Activated CD8-positive, alpha-beta memory T cell treated with anti-CD3 and anti-CD28 coated beads for 48 hours (primary cell): ENCODE measurements around the gene RALGPS2.

Experiments used
- DNase-seq, 3 experiments: peaks; one replicate each; pipeline ENCODE4 v3.0.0-alpha.2; 2020; ENCODE audit warnings: low read depth in 2 of 3, low spot score in 2 of 3

RALGPS2 gene

DNA sequence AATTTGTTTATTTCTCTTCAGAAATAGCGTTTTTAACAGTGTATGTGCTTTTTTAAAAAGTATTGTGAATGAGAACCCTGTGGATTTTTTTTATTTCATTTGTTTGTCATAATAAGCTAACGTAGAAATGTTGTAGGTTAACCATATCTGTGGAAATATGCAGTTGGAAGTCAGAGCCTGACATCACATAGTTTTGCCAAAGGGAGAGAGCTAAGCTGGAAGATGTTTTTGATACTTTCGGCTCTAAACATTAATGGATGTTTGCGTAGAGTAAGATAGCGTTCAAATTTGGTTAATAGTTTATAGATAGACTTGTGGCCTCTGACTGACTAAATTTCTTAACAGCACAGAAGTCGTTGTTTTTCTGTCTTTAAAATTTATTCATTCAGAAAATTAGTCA, 193.3 kb downstream of the RALGPS2 start:
- DNase-seq = no peak

DNA sequence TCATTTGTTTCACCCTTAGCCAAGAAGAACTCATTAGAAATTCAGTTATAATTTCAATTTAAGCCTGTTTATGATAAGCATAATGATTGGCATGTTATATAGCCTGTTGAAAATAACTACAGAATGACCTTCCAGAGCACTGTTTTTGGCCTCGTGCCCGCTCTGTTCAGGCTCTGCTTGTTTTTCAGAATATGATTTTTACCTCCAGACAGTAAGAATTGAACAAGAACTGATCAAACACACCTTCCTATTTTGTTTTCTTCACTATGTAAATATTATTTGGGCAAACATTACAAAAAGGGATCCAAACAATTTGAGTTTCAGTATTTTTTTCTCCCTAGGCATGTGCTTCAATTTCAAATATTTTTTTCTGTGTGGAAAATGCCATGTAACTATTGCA, 193.9 kb downstream of the RALGPS2 start:
- DNase-seq = no peak

DNA sequence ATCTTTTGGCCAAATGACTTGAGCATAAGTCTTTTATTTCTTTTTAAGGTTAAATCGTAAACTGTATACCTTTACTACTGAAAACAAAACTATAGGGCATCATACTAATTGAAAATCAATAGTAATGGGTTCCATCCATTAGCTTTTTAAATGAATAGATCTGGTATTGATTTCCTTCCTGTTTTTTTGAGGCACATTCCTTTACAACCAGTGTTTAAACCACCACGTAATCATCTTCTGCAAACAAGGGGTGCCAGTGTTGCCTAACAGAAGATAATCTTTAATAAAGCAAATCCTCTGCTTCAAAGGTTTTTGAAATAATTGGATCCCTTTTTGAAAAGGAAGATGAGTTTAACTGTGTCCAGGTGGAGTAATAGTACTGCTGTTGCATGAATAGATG, 194.5 kb downstream of the RALGPS2 start:
- DNase-seq = no peak

DNA sequence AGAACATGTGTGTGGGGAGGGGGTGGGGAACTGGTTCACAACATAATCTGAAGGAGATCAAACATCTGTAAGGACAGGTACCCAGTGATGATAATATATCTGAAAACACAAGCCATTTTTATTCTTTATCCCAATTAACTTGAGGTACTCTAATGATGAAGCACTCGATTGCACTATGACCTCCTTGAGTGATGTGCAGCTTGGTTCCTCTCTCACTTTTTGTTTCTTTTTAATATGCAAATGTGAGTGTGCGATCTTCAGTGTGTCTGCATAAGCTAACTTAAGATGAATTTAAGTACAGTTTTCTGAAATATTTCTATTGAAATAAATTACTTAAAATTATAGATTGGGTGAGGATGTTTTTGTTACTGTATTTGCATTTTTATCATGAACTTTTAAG, 196.5 kb downstream of the RALGPS2 start:
- DNase-seq = no peak

DNA sequence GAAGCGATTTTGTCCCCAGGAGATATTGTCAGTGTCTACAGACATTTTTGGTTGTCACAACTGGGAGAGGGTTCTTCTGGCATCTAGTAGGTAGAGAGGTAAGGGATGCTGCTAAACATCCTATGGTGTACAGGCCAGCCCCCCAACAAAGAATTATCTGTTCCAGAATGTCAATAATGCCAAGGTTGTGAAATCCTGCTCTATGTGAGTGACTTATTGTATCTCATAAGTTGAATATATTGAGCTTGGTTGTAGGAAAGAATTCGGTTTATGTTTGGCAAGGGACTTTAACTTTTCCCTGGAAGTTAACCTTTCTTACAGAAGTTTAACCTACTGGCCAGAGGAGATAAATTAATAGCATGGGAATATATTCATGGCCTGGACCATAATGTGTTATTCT, 198.5 kb downstream of the RALGPS2 start:
- DNase-seq = no peak

GRCh38 chr1:178926046-178926445, 201.0 kb downstream of the RALGPS2 start:
- DNase-seq = no peak

GRCh38 chr1:178927003-178927402, 202.0 kb downstream of the RALGPS2 start:
- no peak for DNase-seq

GRCh38 chr1:178928041-178928440, 203.0 kb downstream of the RALGPS2 start:
- no peak for DNase-seq

- no peak for DNase-seq
These were observed 203.9 kb downstream of the RALGPS2 start for GRCh38 chr1:178928976-178929375.

DNA sequence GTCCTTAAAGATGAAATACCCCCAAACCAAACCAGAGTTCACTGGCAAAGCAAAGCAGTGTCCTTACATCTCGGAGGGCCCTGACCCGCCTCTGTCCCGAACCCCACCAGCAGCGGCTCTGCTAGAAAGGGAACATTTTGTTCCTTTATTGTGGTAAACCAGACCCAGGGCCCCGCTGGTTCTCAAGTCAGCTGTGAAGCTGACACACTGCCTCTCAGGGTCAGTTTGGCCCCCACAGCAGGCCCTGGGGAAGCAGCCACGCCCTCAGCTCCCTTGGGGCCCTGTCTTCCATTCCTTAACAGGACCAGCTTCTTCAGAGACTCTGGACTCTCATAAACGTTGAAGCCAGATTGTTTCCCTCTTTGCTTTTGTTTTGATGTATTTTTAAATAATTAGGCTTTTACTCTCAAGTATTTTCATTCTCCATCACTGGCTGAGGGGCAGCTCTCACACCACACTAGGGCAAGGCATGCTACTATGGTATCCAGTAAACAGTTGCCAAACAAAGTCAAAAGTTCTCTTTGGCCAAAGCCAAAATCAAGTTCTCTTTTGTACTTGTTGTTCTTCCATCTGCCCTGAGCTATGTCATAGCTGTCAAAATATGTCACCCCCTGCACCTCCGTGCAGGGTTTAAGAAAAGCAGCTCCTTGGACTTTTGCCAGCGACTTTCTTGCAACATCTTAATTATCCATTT, 207.0 kb downstream of the RALGPS2 start:
- no peak for DNase-seq

DNA sequence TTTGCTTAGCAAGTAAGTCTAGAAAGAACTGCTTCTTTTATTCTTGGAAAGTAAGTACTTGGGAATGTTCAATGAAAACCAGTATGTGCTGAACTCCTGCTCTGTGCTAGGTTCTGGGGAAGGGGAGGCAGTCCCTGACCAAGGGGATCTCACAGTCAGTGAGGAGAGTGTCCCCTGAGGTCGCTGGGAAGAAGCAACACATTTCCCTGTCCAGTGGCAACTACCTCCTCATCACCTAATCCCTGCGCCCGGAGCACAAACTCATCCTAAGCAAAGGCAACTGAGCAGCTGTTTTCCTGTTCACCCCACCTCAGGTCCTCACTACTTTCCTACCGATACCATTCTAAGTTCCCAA, 207.5 kb downstream of the RALGPS2 start:
- no peak for DNase-seq

GRCh38 chr1:178933105-178933561, 208.1 kb downstream of the RALGPS2 start:
- DNase-seq = no peak

GRCh38 chr1:178933709-178934490, 208.9 kb downstream of the RALGPS2 start:
- DNase-seq = no peak

DNA sequence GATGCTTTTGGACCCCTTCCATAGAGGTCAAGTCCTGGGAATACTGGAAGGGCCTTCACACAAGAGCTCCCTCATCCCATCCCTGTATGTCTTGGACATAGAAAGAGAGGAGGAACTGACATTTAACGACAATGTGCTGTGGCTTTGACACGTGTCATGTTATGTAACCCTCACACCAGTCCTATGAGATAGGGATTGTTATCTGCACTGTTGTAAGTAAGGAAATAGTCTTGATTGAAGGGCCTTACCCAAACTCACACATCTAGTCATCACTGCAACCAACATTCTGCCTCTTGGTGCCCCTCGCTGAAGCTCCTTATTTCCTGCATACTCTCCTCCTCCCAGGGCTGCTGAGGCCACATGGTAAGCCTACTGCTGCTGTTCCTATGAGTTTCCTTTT, 209.5 kb downstream of the RALGPS2 start:
- DNase-seq = no peak

DNA sequence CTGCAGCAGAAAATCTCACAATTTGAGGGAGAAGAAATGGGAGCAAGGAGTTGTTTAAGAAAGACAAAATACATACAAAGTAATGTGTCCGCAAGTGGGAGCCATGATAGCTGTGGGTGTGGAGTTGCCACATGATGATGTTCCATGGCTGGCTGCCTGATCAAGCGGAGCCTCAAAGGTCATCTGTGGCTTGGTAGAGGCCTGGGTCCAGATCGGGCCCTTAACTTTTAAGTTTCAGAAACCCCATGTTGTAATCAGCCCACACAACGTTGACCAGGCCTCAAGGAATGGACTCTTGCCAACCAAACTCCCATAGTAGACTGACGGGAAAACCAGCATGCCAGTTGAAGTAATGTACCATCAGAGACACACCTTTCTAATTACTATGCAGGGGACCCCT, 210.6 kb downstream of the RALGPS2 start:
- no peak for DNase-seq

GRCh38 chr1:178937695-178938094, 212.7 kb downstream of the RALGPS2 start:
- DNase-seq = no peak

- DNase-seq = no peak
These were observed 213.3 kb downstream of the RALGPS2 start for GRCh38 chr1:178938101-178938958.

GRCh38 chr1:178938959-178939317, 213.9 kb downstream of the RALGPS2 start:
- DNase-seq = no peak

- no peak for DNase-seq
These were observed 214.5 kb downstream of the RALGPS2 start for GRCh38 chr1:178939338-178940067.

DNA sequence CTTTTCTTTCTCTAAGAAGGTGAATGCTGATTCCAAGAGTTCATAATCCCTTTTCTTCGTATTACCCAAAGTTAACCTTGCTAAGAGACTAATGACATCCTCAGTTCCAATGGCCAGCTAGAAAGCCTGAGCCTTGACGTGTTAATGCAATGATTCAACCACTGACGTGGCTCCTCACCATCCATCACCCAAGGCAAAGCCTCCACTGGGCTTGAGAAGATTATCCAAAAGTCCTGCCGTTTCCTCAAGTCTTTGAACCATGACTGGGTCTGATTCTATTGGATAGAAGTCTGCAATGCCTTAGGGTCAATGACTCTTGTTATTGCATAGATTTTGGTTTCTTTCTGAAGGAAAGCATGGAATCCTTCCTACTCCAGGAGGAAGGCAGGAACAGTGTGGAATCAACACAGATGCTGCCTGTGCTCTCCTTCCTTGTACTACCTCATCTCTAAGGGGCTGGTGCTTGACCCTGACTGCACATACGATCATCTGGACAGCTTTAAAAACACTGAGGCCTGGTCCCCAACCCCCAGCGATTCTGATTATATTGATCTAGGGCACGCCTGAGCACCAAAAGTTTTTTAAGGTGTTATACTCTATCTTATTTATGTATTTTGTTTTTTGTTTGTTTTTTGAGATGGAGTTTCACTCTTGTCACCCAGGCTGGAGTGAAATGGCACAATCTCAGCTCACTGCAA, 215.2 kb downstream of the RALGPS2 start:
- DNase-seq = no peak

GRCh38 chr1:178941261-178941689, 216.2 kb downstream of the RALGPS2 start:
- no peak for DNase-seq
